GM21717 (cell line): Measurements from ENCODE around the gene PASK.

Experiments
- ATAC-seq: cut with Tn5 transposase; IDR thresholded peaks from one replicate; pipeline ENCODE4 v1.9.1; 2021; ENCODE audit warnings: mild to moderate bottlenecking, moderate library complexity; ENCODE audit not compliant: unreplicated experiment

Gene PASK

DNA sequence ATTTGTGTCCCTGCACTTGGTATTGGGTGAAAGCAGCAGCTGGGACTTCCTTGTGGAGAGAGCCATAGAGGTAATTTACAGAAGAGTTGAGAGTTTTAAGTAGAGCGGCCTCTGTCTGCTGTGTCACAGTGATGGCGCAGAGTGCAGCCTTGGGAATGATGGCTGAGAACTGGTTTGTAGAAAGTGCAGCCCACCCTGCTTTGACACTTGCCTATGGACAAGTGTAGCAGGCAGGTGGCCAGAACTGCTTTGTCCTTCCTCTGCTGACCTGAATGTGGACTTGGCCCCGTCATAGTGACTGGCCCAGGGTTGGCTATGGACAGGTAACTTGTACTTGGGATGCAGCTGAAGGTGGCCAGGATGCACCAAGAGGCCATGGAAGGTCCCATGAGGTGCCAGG is 32.9 kb upstream of the PASK start:
- no peak for ATAC-seq

DNA sequence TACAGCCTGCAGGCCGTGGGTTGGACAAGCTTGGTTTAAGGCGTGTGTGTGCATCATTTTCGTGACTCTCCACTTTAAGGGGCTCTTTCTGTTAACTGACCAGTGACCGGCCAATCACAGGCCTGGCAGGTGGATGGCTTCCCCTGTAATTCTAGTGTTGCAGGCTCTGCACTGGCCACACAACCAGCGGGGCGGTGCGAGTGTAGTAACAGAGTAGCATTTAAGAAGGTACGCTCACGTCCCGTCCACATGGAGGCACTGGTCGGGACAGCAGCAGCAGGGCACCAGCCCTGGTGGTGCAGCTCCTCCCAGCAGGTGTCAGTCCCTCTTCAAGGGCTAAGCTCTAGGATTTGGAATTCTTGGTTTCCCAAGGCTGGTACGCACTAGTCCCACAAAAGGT is 31.2 kb upstream of the PASK start:
- ATAC-seq: no peak

GRCh38 chr2:241179899-241180298 is 30.6 kb upstream of the PASK start:
- ATAC-seq: no peak

GRCh38 chr2:241178961-241179360 is 29.7 kb upstream of the PASK start:
- ATAC-seq: no peak

GRCh38 chr2:241177526-241178334 is 28.5 kb upstream of the PASK start:
- no peak for ATAC-seq

DNA sequence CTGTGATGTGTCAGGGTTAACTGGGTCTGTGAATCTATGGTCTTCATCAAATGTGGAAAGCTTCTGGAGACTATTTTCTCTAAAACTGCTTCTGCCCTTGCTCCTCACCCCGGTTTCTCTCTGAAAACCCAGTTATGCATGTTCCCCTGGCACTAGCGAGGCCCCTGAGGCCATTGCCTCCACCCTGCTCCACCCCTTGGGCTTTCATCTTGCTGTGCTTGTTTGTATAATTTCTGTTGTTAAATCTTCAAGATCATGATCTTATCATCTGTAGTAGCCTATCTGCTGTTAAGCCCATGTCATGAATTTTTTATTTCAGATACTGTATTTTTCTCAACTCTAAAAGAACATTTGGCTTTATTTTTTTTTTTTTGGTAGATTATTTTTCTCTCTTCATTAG is 24.3 kb upstream of the PASK start:
- no peak for ATAC-seq

GRCh38 chr2:241168366-241168765 is 19.1 kb upstream of the PASK start:
- no peak for ATAC-seq

GRCh38 chr2:241163601-241164118 is 14.4 kb upstream of the PASK start:
- no peak for ATAC-seq

GRCh38 chr2:241161646-241162281 is 12.5 kb upstream of the PASK start:
- ATAC-seq: no peak

GRCh38 chr2:241160318-241160717 is 11.0 kb upstream of the PASK start:
- no peak for ATAC-seq

- no peak for ATAC-seq
Observed at GRCh38 chr2:241159116-241159515, 9.8 kb upstream of the PASK start.

- no peak for ATAC-seq
Observed at GRCh38 chr2:241158546-241158900, 9.3 kb upstream of the PASK start.

DNA sequence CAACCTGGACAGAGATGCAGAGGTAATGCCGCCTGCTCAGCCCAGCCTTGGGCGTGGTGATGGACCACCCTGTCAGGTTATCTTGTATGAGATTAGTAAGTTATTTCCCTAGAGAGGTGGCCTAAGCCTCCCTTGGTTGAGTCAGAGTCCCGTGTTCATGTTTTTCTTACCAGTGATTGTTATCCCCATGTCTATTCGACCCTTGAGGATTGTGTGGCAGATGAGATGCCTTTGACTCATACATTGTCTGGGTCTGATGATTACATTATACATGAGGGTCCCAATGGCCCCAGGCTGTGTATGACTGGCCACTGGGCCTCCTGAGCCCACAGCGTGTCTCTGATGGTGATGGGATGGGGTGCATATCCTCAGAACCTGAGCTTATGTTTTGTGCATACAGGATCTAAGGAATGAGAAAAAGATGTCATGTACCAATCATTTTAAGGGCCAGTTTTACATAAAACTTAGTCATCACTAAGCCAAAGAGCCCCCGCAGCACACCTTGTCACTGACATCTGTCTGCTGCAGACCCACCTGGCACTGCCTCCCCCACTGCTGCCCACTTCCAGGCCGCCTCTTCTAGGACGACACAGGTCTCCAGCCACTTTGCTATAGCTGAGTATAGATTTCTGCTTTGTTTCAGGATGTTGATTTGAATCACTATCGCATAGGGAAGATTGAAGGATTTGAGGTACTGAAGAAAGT is 8.7 kb upstream of the PASK start:
- ATAC-seq: no peak

- ATAC-seq: no peak
Observed at GRCh38 chr2:241156971-241157441, 7.7 kb upstream of the PASK start.

GRCh38 chr2:241155936-241156335 is 6.7 kb upstream of the PASK start:
- no peak for ATAC-seq

DNA sequence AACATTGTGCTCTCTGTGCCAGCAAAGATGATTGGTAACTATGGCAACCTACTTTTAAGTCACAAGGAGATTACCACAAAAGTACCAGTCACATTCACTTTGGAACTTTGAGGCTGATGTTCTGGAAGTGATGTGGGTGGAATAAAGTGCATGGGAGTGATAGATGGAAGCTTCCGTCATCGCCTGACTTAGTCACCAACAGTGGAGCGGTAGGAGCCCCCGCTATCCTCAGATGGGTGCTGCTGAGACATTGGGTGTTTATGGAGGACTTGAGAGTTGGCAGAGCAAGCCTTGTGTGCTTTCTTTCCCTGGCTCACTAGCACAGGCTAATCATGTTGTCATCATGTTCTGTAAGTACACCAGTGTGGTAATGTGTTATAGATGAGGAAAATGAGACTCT is 5.6 kb upstream of the PASK start:
- ATAC-seq: no peak

- no peak for ATAC-seq
Observed at GRCh38 chr2:241153616-241154015, 4.3 kb upstream of the PASK start.

GRCh38 chr2:241151934-241152660 is 2.8 kb upstream of the PASK start:
- no peak for ATAC-seq

GRCh38 chr2:241150660-241151530 is 1.6 kb upstream of the PASK start:
- peak; percentile 5 for ATAC-seq
